Colon (tissue), 2 donors: ENCODE data around the gene TARDBP.
"Not testable (repeated sequence)": the region's sequence is repeated elsewhere in the genome, so short reads cannot be mapped to it uniquely, and the experiment has no call there.

Source experiments
- FAIRE-seq: peaks from 2 replicates; lab custom pipeline; 2012; peaks lifted over from hg19 to GRCh38; lab: Jason Lieb, UNC
- donor health status: control.
- donor health status: control.

Gene TARDBP

DNA sequence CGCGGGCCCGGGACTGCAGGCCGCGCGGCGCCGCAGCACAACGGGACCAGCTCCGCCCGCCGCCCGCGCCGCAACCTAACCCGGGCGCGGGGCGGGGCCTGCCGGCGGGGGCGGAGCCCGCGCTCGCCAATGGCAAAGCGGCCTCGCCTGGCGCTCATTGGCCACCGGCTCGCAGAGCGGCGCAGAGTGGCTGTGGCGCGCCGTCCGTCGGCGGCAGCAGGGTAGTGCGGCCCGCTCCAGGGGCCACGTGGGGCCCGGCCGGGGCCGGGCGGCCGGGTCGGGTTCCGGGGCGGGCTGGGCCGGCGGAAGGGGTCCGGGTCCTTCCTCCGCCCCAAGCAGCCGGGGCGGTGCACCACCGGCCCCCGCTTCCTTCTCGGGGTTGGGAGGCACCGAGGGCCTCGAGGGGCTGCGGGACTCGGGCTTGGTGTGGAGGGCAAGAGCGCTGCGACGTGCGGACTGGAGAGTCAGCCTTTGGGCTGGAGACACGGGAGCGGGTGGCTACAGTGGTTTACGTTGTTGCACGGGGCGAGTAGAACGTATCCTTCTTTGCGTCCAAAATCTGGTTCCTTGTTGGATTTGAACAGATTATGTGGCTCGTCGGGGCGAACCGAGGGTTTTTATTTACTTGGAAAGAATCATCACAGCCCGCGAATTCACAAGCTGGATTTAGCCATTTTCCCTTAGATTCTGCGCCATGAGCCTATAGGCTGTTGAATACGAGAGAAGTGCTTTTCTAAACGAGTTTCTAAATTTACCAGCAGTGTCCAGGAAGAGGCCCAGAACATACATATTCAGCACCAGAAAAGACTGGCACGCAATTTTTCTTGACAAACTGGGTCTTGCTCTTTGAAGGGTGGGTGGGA lies 47.7 kb downstream of the TARDBP start, which contains the start of gene SRM:
SRM (minus strand) TSS at position 51 of the 863 bp plus-strand sequence. CDS start 75 bp downstream, outside the sequence.
- no peak for FAIRE-seq

DNA sequence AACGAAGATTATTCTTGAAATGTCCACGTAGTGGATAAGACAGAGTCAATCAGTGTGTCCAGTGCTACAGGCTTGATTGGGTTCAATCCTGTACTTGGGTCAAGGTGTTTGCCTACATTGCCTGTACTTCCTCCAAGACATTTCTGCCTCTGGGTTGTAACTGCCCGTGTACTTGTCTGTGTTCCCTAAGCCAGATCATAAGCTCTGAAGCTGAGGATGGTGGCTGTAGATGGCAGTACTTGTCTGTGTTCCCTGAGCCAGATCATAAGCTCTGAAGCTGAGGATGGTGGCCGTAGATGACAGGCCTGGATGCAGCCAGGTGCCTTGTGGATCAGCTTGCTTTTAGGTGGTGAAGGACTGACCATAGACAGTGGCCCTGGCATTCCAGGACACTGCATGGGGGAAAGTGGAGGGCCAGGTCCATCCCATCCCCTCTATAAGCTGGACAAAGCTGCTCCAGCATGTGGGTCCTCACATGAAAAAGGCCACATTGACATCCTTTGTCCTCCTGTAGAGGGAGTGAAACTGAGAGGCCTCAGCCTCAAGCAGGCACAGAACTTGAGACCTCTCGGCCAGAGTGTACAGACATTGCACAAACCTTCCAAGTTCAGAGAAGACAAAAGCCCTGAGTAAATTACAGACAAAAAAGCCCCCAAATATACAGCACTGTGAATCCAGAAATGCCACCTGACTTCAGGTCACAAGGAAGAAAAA lies 49.4 kb downstream of the TARDBP start:
- no peak for FAIRE-seq

DNA sequence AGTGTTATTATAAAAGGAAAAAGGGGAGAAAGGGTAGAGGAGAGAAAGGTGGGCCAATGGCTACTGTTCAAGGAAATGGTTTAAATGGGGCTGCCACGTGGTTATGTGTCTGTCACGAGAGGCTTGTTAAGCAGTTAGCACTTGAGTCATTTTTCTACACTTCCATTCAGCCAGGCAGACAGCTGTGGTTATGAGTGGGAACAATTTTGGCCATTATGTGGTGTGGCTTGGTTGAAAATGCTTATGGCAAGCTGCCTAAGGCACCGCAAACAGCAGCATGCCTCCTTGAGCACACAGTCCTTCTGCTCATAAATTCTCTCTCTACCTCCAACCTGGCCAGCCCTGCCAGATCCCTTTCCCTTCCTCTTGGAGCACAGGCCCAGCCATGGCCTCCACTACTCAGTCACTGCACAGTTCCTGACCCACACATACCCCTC lies 50.5 kb downstream of the TARDBP start:
- FAIRE-seq = no peak

DNA sequence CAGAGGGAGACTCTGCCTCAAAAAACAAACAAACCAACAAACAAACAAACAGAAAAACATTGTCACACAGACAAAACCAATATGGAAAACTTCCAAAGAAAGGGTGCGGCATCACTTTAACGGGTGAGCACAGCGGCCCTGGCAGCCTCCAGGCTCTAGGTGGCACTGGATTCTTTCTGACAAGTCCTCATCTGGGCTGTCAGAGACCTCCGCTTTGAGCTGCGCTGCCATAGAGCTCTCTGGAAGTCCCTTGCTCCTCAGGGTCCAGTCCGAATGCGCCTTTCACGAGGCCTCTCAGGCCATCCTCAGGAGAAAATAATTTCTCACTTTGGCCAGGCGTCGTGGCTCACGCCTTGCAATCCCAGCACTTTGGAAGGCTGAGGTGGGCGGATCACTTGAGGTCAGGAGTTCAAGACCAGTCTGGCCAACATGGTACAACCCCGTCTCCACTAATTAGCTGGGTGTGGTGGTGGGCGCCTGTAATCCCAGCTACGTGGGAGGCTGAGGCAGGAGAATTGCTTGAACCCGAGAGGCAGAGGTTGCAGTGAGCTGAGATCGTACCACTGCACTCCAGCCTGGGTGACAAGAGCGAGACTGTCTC lies 51.6 kb downstream of the TARDBP start:
- not testable (repeated sequence) for FAIRE-seq

DNA sequence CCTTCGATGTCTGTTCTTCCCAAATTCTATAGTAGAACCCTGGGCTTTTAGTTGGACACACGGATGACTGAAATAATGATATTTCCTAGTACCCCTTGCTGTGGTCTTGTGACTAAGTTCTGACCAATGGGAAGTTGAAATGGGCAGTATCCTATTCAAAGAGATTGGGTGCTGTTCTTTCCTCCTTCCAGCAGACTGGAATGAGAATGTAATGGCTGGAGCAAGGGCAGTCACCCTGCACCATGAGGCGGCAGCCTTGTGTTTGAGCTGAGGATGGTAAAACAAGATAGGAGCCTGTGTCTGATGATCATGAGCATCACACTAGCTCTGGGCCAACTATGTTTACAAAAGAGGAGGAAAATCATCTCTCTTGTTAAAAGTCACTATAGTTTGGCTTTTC lies 52.5 kb downstream of the TARDBP start:
- no peak for FAIRE-seq

DNA sequence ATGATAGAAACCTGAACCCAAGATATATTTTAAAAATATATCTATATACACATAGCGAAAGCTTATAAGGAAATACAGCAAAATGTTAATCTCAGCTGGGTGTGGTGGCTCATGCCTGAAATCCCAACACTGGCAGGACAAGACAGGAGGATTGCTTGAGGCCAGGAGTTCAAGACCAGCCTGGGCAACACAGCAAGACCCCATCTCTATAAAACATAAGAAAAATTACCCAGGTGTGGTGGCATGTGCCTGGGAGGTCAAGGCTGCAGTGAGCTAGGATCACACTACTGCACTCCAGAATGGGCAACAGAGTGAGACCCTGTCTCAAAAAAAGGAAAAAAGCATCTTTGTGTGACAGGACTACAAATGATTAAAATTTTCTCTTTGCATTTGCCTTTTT lies 53.3 kb downstream of the TARDBP start:
- no peak for FAIRE-seq

DNA sequence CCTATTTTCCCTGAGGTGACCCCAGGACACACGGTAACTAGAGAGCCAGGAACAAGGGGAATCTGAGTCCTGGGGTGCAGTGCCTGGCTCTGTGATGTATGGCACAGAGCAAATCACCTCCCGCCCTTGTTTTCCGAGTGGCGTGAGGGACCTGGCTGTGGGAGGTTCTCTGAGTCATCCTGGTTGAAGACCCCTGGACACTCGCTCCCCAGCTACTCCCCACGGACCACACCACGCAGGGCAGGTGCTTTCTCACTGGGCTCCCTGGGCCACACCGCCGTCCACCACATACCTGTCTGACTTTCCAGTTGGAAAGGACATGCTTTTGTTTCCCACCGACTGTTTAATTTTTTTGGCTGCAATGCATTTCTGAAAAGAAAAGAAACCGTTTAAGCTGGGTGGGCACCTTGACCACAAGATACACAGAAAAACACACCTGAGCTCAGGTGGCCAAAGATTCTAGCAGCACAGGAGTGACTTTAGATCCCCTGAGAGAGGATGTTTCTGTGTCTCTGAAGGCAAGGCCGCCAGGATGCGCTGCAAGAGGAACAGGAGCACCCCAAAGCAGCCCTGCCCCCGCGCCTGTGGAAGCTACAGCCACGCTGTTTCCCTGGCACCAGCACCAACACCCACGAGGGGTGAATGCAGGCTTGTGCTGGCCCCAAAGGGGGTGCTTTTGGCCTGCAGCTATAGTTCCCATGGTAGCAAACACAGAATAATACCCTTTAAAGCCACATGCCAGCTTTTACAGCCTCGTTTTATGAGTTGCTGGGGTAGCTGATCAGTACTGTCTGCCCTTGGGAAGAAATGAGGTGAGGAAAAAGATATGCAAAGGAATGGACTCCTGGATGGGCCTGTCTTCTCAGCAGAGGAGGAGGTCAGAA lies 55.5 kb downstream of the TARDBP start:
- no peak for FAIRE-seq

DNA sequence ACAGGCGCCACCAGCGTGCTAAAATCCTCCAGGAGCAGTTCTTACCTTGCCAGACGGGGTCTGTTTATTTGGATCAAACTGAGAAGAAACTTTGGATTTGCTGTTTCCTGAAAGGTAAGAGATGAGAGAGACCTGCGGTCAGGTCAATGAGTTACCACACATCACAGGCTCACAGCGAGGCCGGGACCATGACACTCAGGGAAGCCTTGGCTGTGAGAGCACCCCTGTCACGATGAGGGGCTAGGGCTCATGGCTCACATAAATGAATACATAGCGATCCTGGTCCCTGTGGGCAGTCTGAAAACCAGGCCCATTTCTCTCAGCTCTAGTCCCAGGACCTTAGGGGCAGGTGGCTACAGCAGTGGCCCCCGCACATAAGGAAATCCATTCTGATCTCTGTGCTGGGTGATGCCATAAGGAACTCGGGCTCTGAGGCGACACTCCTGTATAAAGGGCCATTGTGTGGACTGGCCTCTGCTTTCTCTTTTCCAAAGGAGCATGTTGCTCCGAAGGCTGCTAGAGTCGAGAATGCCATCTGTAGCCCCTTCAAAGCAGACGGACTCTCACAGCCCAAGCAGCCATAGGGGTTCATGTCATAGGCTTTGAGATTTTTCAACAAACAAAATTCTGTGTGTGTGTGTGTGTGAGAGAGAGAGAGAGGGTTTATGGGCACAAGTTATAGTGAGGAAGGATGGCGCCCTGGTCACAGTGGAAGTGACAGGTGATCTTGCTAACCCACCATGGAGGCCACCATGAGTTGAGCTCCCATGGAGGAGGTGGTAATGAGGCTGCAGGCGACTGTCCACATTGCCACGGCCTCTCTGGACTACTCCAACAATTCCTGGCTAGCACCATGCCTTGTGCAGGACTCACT lies 56.4 kb downstream of the TARDBP start:
- FAIRE-seq = no peak

DNA sequence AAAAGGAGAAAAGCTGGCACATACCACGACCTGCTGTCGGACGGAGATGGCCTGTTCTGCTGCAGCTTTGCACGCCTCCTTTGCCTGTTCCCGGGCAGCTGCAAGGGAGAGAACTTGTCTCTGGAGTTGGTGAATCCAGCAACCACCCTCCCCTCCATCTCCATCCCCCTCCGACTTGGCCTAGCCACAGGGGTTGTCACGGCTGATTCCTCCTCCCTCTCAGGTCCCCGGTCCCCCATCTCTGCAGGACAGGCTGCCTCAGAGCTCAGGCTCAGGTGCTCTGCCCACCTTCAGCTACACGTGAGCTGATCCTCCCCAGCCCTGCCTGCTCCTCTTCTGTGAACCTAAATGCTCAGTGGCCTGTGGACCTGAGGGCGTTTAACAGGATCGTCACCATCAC lies 58.4 kb downstream of the TARDBP start:
- no peak for FAIRE-seq

DNA sequence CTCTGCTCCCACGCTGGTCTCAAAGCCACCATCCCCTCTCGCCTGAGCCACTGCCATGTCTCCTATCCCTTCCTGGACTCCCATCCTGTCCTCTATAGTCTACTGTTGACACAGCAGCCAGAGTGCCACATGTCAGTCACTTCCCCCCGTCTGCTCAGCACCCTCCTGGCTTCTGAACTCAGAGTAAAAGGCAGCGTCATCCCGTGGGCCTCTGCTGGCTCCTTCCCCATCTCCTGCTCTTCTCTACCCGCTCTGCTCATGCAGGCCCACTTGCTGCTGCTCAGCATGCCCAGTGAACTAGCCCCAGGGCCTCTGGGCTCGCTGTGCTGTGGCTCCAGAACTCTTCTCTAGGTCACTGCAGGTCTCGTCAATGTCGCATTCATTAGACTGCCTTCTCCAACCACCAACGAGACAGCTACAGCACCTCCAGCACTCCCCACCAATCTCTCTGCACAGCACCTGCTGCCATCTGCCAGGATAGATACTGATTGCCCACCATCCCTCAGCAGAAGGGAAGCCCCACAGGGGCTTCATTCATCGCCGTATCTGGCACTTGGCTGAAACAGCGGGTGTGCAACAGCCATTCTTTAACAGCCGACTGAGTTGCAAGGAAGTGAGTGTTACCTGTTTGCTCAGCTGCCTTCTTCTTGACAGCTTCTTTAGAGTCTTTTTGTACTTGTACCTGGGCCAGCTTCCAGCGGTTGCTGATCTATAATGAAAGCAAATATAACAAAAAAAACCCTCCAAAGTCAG lies 59.2 kb downstream of the TARDBP start:
- no peak for FAIRE-seq

DNA sequence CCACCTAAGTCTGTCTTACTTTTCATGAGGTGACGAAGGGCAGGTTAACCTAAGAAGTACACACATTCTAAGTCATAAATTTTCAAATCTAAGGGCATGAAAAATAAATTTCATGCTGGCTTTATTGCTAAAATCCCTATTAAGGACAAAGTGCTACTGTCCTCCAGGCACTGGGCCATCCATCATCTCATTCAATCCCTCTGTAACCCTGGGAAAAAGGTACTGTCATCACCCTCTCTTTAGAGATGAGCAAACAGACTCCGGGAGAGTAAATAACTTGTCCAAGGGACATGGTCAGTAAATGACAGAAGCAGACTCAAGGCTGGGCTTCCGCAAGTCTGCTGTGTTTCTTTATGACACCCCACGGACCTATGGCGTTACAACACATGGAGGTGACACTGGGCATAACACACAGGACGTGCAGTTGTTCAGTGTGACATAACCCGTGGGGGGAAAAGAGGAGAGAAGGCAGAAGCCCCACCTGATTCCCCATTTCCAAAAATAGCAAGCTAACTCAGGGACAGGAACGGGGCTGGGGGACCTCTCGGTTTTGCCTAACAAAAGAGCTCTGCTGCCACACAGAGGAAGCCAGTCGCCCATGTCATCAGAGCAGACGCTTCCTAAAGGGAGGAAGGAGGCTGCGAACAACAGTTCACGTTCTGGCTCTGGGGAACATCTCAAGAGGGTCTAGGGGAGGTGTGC lies 59.9 kb downstream of the TARDBP start:
- FAIRE-seq = no peak

DNA sequence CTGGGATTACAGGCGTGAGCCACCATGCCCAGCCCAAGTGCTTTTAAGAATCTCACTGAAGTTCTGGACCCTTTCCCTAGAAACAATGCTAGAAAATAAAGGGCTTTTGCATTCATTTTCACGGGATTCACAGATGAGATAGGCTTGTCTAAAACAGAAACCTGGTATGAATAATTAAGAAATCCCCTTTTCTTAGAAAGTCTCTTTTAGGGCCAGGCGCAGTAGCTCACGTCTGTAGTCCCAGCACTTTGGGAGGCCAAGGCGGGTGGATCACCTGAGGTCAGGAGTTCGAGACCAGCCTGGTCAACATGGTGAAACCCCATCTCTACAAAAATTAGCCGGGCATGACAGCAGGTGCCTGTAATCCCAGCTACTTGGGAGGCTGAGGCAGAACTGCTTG lies 60.9 kb downstream of the TARDBP start:
- not testable (repeated sequence) for FAIRE-seq
